ENCODE data around the gene PCDH7. TPM values are rescaled to one million over a fixed set of nuclear protein-coding genes. Genes with fewer than 3 reads are reported as not detected.

Gene PCDH7
- total RNA-seq, 2 donors from 2014 or later: 90.8 to 102 TPM

DNA sequence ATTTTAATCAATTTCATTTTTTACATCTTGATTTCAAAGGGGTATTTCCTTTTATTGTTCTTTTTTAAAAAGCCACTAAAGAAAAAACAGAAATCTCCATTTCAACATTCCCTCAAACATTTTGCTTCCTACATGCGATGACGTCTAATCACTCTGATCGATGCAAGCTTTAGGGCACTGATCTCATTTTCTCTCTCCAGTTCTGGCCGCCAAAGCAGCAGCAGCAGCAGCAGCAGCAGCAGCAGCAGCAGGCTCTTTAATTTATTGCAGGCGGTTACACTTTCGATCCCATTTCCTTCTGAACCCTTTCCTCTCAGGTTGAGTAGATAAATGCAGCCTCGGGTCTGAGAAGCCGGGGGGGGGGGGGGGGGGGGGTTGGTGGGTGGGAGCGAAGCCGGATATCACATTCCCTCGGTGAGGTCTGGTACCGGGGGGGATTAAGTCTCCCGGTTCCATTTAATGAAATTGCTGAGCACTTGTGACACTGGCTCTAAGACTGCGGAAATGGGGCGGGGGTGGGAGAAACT lies 3.4 kb upstream of the PCDH7 start:
- no peaks in the 10 kb centered on the region for H3K27me3 ChIP-seq (ENCODE audit: control insufficient read depth, insufficient read depth, low read length, poor library complexity, severe bottlenecking)

DNA sequence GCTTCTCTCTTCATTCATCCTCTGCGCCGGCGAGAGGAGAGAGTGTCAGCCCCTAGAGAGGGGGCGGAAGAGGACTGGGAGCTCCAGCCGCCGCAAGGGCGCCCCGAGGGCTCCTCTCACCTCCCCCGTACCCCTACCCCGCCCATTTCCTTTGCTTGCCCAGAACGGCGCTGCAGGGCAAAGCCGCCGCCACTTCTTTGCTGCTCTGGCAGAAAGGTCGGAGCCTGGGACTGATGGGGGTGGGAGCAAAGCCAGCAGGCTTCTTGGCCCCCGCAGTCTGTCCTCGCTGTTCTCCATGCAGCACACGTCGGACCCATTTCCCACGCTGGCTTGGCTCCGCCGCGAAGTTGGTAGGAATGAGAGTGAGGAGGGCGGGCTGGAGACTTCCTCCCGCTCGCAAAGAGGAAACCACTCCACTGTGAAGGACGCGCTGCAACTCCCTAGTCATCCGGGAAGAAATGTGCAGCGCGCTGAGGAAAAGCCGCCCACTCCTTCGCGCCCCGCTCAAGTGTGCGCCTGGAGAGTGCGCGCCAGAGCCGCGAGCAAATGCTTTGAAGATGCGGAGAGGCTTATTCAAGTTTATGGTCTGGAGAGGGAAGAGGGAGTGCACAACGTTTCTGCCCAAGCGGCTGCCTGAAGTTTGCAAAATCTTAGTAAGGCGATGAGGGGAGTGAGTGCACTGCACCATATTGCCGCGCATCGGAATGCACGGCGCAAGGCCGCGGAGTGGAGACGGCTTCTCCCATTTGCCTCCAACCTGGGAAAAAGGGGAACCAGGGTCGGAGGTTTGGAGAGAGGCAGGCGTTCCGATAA lies 2.8 kb upstream of the PCDH7 start:
- peaks cover 27% of the 10 kb centered on the region for H3K27me3 Mint-ChIP-seq (ENCODE audit: insufficient read depth)
- WGBS, 2 experiments (ENCODE audit: insufficient coverage in 1 of 2, insufficient read length in 1 of 2): 0 to 1% methylated on average over 27 to 55 of the region's 55 CpGs
- peak overlapping the region; percentile 94 for H3K4me3 Mint-ChIP-seq
- peak overlapping the region; percentile 88 for H3K27ac Mint-ChIP-seq
- H3K4me1 ChIP-seq (ENCODE audit: control insufficient read depth, insufficient read depth, low read length): peaks cover 3% of the 10 kb centered on the region
- no peaks in the 10 kb centered on the region for H3K9me3 Mint-ChIP-seq
- peaks cover 3% of the 10 kb centered on the region for H3K36me3 Mint-ChIP-seq (ENCODE audit: low read depth)
- H3K4me3 ChIP-seq (ENCODE audit: low read length): peak overlapping the region; percentile 96
- peak; percentile 87 for DNase-seq
- H3K4me1 Mint-ChIP-seq: peaks cover 8% of the 10 kb centered on the region
- peak overlapping the region; percentile 66 for H3K9ac ChIP-seq (ENCODE audit: extremely low read depth, low read length, poor library complexity, severe bottlenecking)
- no peaks in the 10 kb centered on the region for H3K9me3 ChIP-seq (ENCODE audit: control insufficient read depth, low read length)
- H3K27ac ChIP-seq (ENCODE audit: low read depth, low read length): peak overlapping the region; percentile 89
- H3K27me3 ChIP-seq (ENCODE audit: control insufficient read depth, insufficient read depth, low read length, poor library complexity, severe bottlenecking): no peaks in the 10 kb centered on the region
- H3K36me3 ChIP-seq (ENCODE audit: control insufficient read depth, insufficient read depth, low read length): no peaks in the 10 kb centered on the region
- TF ChIP-seq, protein P1, sequence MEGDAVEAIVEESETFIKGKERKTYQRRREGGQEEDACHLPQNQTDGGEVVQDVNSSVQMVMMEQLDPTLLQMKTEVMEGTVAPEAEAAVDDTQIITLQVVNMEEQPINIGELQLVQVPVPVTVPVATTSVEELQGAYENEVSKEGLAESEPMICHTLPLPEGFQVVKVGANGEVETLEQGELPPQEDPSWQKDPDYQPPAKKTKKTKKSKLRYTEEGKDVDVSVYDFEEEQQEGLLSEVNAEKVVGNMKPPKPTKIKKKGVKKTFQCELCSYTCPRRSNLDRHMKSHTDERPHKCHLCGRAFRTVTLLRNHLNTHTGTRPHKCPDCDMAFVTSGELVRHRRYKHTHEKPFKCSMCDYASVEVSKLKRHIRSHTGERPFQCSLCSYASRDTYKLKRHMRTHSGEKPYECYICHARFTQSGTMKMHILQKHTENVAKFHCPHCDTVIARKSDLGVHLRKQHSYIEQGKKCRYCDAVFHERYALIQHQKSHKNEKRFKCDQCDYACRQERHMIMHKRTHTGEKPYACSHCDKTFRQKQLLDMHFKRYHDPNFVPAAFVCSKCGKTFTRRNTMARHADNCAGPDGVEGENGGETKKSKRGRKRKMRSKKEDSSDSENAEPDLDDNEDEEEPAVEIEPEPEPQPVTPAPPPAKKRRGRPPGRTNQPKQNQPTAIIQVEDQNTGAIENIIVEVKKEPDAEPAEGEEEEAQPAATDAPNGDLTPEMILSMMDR (conservative IDR thresholded peaks at IDR 0.05): no peak

More for the DNA sequence above, 3.4 kb upstream of the PCDH7 start:
- H3K9ac ChIP-seq (ENCODE audit: extremely low read depth, low read length, poor library complexity, severe bottlenecking): peak overlapping the region; percentile 66
- no peaks in the 10 kb centered on the region for H3K9me3 ChIP-seq (ENCODE audit: control insufficient read depth, low read length)
- WGBS, 2 experiments (ENCODE audit: insufficient coverage in 1 of 2, insufficient read length in 1 of 2): 0 to 3% methylated on average over 5 to 11 of the region's 15 CpGs
- peak overlapping the region; percentile 94 for H3K4me3 Mint-ChIP-seq
- peak overlapping the region; percentile 96 for H3K4me3 ChIP-seq (ENCODE audit: low read length)
- H3K36me3 ChIP-seq (ENCODE audit: control insufficient read depth, insufficient read depth, low read length): no peaks in the 10 kb centered on the region
- H3K27ac ChIP-seq (ENCODE audit: low read depth, low read length): peak overlapping the region; percentile 89
- H3K27me3 Mint-ChIP-seq (ENCODE audit: insufficient read depth): peaks cover 22% of the 10 kb centered on the region
- peaks cover 3% of the 10 kb centered on the region for H3K4me1 ChIP-seq (ENCODE audit: control insufficient read depth, insufficient read depth, low read length)
- DNase-seq: no peak
- no peaks in the 10 kb centered on the region for H3K9me3 Mint-ChIP-seq
- peaks cover 2% of the 10 kb centered on the region for H3K36me3 Mint-ChIP-seq (ENCODE audit: low read depth)
- TF ChIP-seq, protein P1 (conservative IDR thresholded peaks at IDR 0.05): no peak
- peaks cover 8% of the 10 kb centered on the region for H3K4me1 Mint-ChIP-seq
- H3K27ac Mint-ChIP-seq: peak overlapping the region; percentile 89

DNA sequence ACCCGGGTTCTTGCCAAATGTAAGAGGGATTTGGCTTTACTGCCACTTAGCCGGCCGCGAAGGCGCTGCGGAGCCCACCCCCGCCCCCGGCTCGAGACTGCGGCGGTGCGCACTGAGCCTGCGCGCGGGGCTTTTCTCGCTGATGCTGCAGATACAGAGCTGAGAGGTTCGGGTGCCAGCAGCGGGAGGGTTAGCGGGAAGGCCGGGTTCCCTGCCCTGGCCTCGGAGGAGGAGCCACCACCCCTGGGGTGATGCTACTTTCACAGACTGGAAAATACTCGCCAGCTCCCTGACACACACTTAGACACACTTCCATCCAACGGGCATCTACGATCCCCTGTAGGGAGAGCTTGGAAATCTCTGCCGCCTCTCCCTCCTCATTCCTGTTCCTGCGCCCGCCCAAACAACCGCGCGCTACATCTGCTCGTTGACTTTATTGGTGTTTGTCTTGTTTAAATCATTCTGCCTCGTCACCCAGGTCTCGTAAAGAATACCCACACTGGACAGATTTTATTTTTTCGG lies 2.1 kb upstream of the PCDH7 start:
- Mint-ChIP-seq H3K4me3 (peak overlapping the region; percentile 94), H3K36me3 (ENCODE audit: low read depth) (peaks cover 10% of the 10 kb centered on the region), H3K4me1 (peaks cover 13% of the 10 kb centered on the region), H3K9me3 (no peaks in the 10 kb centered on the region), H3K27ac (peak overlapping the region; percentile 92), H3K27me3 (ENCODE audit: insufficient read depth) (peaks cover 33% of the 10 kb centered on the region)
- WGBS, 2 experiments (ENCODE audit: insufficient coverage in 1 of 2, insufficient read length in 1 of 2): 0% methylated on average over 9 to 34 of the region's 34 CpGs
- DNase-seq: peak; percentile 85
- TF ChIP-seq, protein P1 (conservative IDR thresholded peaks at IDR 0.05): peak; percentile 17
- Histone ChIP-seq H3K9ac (ENCODE audit: extremely low read depth, low read length, poor library complexity, severe bottlenecking) (peak overlapping the region; percentile 66), H3K27ac (ENCODE audit: low read depth, low read length) (peak overlapping the region; percentile 89), H3K27me3 (ENCODE audit: control insufficient read depth, insufficient read depth, low read length, poor library complexity, severe bottlenecking) (no peaks in the 10 kb centered on the region), H3K36me3 (ENCODE audit: control insufficient read depth, insufficient read depth, low read length) (no peaks in the 10 kb centered on the region), H3K4me3 (ENCODE audit: low read length) (peak overlapping the region; percentile 96), H3K4me1 (ENCODE audit: control insufficient read depth, insufficient read depth, low read length) (peaks cover 3% of the 10 kb centered on the region), H3K9me3 (ENCODE audit: control insufficient read depth, low read length) (no peaks in the 10 kb centered on the region)
